ENCODE data around the gene BRMS1L. TPM values are rescaled to one million over a fixed set of nuclear protein-coding genes. Genes with fewer than 3 reads are reported as not detected.

BRMS1L gene
- total RNA-seq, 1 experiment from 2014 or later, result 11.4 TPM

- intact Hi-C loops (cut with micrococcal nuclease; ENCODE audit: unreplicated experiment), result no loop called here
- no TSS peak for BruUV-seq (replicated peaks)
- Mint-ChIP-seq H3K4me1 (ENCODE audit: low read depth, unreplicated experiment) (no peaks in the 10 kb centered on the region), H3K9me3 (ENCODE audit: unreplicated experiment) (peaks cover 9% of the 10 kb centered on the region), H3K27ac (ENCODE audit: unreplicated experiment) (no peak overlapping the region), H3K4me3 (ENCODE audit: unreplicated experiment) (no peak overlapping the region), H3K36me3 (ENCODE audit: insufficient read depth, unreplicated experiment) (no peaks in the 10 kb centered on the region), H3K27me3 (ENCODE audit: insufficient read depth, unreplicated experiment) (peaks cover 13% of the 10 kb centered on the region)
- TF ChIP-seq, protein P1, sequence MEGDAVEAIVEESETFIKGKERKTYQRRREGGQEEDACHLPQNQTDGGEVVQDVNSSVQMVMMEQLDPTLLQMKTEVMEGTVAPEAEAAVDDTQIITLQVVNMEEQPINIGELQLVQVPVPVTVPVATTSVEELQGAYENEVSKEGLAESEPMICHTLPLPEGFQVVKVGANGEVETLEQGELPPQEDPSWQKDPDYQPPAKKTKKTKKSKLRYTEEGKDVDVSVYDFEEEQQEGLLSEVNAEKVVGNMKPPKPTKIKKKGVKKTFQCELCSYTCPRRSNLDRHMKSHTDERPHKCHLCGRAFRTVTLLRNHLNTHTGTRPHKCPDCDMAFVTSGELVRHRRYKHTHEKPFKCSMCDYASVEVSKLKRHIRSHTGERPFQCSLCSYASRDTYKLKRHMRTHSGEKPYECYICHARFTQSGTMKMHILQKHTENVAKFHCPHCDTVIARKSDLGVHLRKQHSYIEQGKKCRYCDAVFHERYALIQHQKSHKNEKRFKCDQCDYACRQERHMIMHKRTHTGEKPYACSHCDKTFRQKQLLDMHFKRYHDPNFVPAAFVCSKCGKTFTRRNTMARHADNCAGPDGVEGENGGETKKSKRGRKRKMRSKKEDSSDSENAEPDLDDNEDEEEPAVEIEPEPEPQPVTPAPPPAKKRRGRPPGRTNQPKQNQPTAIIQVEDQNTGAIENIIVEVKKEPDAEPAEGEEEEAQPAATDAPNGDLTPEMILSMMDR (IDR thresholded peaks at IDR 0.05; ENCODE audit: insufficient read depth in 1 of 2, low read depth in 1 of 2, low read length in 1 of 2, severe bottlenecking in 1 of 2, unreplicated experiment in 1 of 2), result no peak
- ChIA-PET CTCF (no interaction called here), POLR2A (no interaction called here)
- H3K4me3 ChIP-seq (ENCODE audit: low read depth, low read length), result no peak overlapping the region
- H3K27me3 ChIP-seq (replicated peaks; ENCODE audit: control insufficient read depth, insufficient read depth, low read length), result no peaks in the 10 kb centered on the region
- no peaks in the 10 kb centered on the region for H3K9me3 ChIP-seq
- no peaks in the 10 kb centered on the region for H3K36me3 ChIP-seq (ENCODE audit: control insufficient read depth, insufficient read depth, low read length)
- no peak for DNase-seq
- H3K4me1 ChIP-seq, result no peaks in the 10 kb centered on the region
Observed at GRCh38 chr14:35915185-35915584, 89.0 kb downstream of the BRMS1L start.

DNA sequence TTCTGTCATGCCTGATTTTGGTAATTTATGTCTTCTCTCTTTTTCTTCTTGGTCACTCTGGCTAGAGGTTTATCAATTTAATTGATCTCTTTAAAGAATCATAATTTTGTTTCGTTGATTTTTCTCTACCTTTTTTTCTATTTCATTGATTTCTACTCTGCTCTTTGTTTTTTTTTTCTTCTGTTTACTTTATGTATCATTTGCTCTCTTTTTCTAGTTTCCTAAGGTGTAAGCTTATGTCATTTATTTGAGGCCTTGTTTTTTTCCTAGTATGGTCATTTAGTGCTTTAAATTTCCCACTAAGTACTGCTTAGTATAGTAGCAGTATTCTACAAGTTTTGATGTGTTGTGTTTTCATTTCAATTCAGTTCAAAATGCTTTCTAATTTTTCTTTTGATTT lies 89.6 kb downstream of the BRMS1L start:
- H3K4me1 Mint-ChIP-seq (ENCODE audit: low read depth, unreplicated experiment), result no peaks in the 10 kb centered on the region
- H3K27me3 ChIP-seq (replicated peaks; ENCODE audit: control insufficient read depth, insufficient read depth, low read length), result no peaks in the 10 kb centered on the region
- POLR2A ChIA-PET, result no interaction called here
- H3K4me3 Mint-ChIP-seq (ENCODE audit: unreplicated experiment), result no peak overlapping the region
- H3K36me3 ChIP-seq (ENCODE audit: control insufficient read depth, insufficient read depth, low read length), result no peaks in the 10 kb centered on the region
- H3K9me3 Mint-ChIP-seq (ENCODE audit: unreplicated experiment), result peaks cover 9% of the 10 kb centered on the region
- CTCF ChIA-PET, result no interaction called here
- peaks cover 13% of the 10 kb centered on the region for H3K27me3 Mint-ChIP-seq (ENCODE audit: insufficient read depth, unreplicated experiment)
- no peaks in the 10 kb centered on the region for H3K36me3 Mint-ChIP-seq (ENCODE audit: insufficient read depth, unreplicated experiment)
- no peaks in the 10 kb centered on the region for H3K9me3 ChIP-seq
- no peak overlapping the region for H3K4me3 ChIP-seq (ENCODE audit: low read depth, low read length)
- no TSS peak for BruUV-seq (replicated peaks)
- H3K27ac Mint-ChIP-seq (ENCODE audit: unreplicated experiment), result no peak overlapping the region
- H3K4me1 ChIP-seq, result no peaks in the 10 kb centered on the region
- TF ChIP-seq, protein P1 (IDR thresholded peaks at IDR 0.05; ENCODE audit: insufficient read depth in 1 of 2, low read depth in 1 of 2, low read length in 1 of 2, severe bottlenecking in 1 of 2, unreplicated experiment in 1 of 2), result no peak
- intact Hi-C loops (cut with micrococcal nuclease; ENCODE audit: unreplicated experiment), result no loop called here
- DNase-seq, result no peak

Other genes with a start within 250 kb of the BRMS1L start
- 28.9 and 29.2 TPM in 2 replicates for gene RALGAPA1, start 17.0 kb upstream of the BRMS1L start, total RNA-seq (2022)